SK-N-SH treated with all-trans-retinoic acid at 6 μM for 48 hours (cell line): Measurements from ENCODE around the gene CTAG1A.

Experiments used
- ATAC-seq: fragments of 200-7000 bp; cut with Tn5 transposase; 3 replicates; pipeline ENCODE4 v1.9.1; 2020; ENCODE audit warnings: mild to moderate bottlenecking, moderate library complexity
- ARNTL ChIP-seq: fragments of 450-650 bp; formaldehyde crosslinking; IDR thresholded peaks from 2 replicates; pipeline ENCODE4 v1.5.0; 2020; ENCODE audit warnings: low read depth, mild to moderate bottlenecking, moderate library complexity, borderline replicate concordance
- BACH2 ChIP-seq: fragments of 250-450 bp; sonication (Bioruptor Pico); IDR thresholded peaks from 2 replicates; pipeline ENCODE4 v1.9.0; 2021; ENCODE audit warnings: mild to moderate bottlenecking, borderline replicate concordance
- CREB5 ChIP-seq: fragments of 250-450 bp; sonication (Bioruptor Pico); IDR thresholded peaks from 2 replicates; pipeline ENCODE4 v1.5.1; 2020; ENCODE audit warnings: low read depth, mild to moderate bottlenecking, moderate library complexity
- CSDC2 ChIP-seq: fragments of 250-450 bp; sonication (Bioruptor Pico); IDR thresholded peaks from 2 replicates; pipeline ENCODE4 v1.5.0; 2020; ENCODE audit warnings: mild to moderate bottlenecking, moderate library complexity
- ESRRG ChIP-seq: fragments of 250-450 bp; sonication (Bioruptor Pico); IDR thresholded peaks from 2 replicates; pipeline ENCODE4 v1.6.1; 2021; ENCODE audit warnings: mild to moderate bottlenecking
- GLIS3 ChIP-seq: fragments of 250-450 bp; sonication (Bioruptor Pico); IDR thresholded peaks from 2 replicates; pipeline ENCODE4 v1.5.0; 2020; ENCODE audit warnings: mild to moderate bottlenecking, moderate library complexity
- ISL1 ChIP-seq: fragments of 250-450 bp; sonication (Bioruptor Pico); IDR thresholded peaks from 2 replicates; pipeline ENCODE4 v2.1.2; 2022; ENCODE audit warnings: mild to moderate bottlenecking, moderate library complexity
- POU6F1 ChIP-seq: fragments of 250-450 bp; sonication (Bioruptor Pico); IDR thresholded peaks from 2 replicates; pipeline ENCODE4 v1.8.0; 2021; ENCODE audit warnings: low read depth, mild to moderate bottlenecking, moderate library complexity, borderline replicate concordance
- RARB ChIP-seq: fragments of 250-450 bp; sonication (Bioruptor Pico); IDR thresholded peaks from 2 replicates; pipeline ENCODE4 v1.8.0; 2021; ENCODE audit warnings: mild to moderate bottlenecking, moderate library complexity
- SNAI2 ChIP-seq: fragments of 250-450 bp; sonication (Bioruptor Pico); IDR thresholded peaks from 2 replicates; pipeline ENCODE4 v1.5.0; 2020; ENCODE audit warnings: mild to moderate bottlenecking, moderate library complexity
- TCF4 ChIP-seq: fragments of 250-450 bp; sonication (Bioruptor Pico); IDR thresholded peaks from 2 replicates; pipeline ENCODE4 v1.8.0; 2021; ENCODE audit warnings: mild to moderate bottlenecking, moderate library complexity, borderline replicate concordance
- TOX ChIP-seq: fragments of 250-450 bp; sonication (Bioruptor Pico); IDR thresholded peaks from 2 replicates; pipeline ENCODE4 v1.8.0; 2021; ENCODE audit warnings: mild to moderate bottlenecking, moderate library complexity, borderline replicate concordance
- ZC3H10 ChIP-seq: fragments of 250-450 bp; sonication (Bioruptor Pico); IDR thresholded peaks from 2 replicates; pipeline ENCODE4 v1.5.1; 2021; ENCODE audit warnings: mild to moderate bottlenecking, moderate library complexity
- ZFP3 ChIP-seq: fragments of 250-450 bp; sonication (Bioruptor Pico); IDR thresholded peaks from 2 replicates; pipeline ENCODE4 v1.5.0; 2020; ENCODE audit warnings: mild to moderate bottlenecking, moderate library complexity
- ZFP30 ChIP-seq: fragments of 450-650 bp; formaldehyde crosslinking; IDR thresholded peaks from 2 replicates; pipeline ENCODE4 v1.5.0; 2022; ENCODE audit warnings: mild to moderate bottlenecking, moderate library complexity
- ZNF565 ChIP-seq: fragments of 450-650 bp; formaldehyde crosslinking; conservative IDR thresholded peaks from 2 replicates; pipeline ENCODE4 v1.5.0; 2020; ENCODE audit warnings: low read depth, mild to moderate bottlenecking, moderate library complexity
- ZNF70 ChIP-seq: fragments of 450-650 bp; formaldehyde crosslinking; IDR thresholded peaks from 2 replicates; pipeline ENCODE4 v1.5.0; 2020; ENCODE audit warnings: mild to moderate bottlenecking, moderate library complexity
- ZNF8 ChIP-seq: fragments of 450-650 bp; formaldehyde crosslinking; IDR thresholded peaks from 2 replicates; pipeline ENCODE4 v1.5.0; 2020; ENCODE audit warnings: mild to moderate bottlenecking, moderate library complexity
- TF ChIP-seq, protein P1 (sequence below): fragments of 250-450 bp; sonication (Bioruptor Pico); IDR thresholded peaks from 2 replicates; pipeline ENCODE4 v1.8.0; 2020; ENCODE audit warnings: mild to moderate bottlenecking, moderate library complexity, borderline replicate concordance
- TF ChIP-seq, protein P2 (sequence below): fragments of 250-450 bp; sonication (Bioruptor Pico); IDR thresholded peaks from 2 replicates; pipeline ENCODE4 v1.5.1; 2021; ENCODE audit warnings: mild to moderate bottlenecking, moderate library complexity
- TF ChIP-seq, protein P3 (sequence below): fragments of 250-450 bp; sonication (Bioruptor Pico); IDR thresholded peaks from 2 replicates; pipeline ENCODE4 v1.5.0; 2020; ENCODE audit warnings: mild to moderate bottlenecking, moderate library complexity

The CTAG1A gene

GRCh38 chrX:154590415-154590814 lies 5.5 kb downstream of the CTAG1A start:
- ATAC-seq, result peak; percentile 64

GRCh38 chrX:154592505-154592904 lies 7.6 kb downstream of the CTAG1A start:
- no peak for ATAC-seq
- TF ChIP-seq, protein P1, sequence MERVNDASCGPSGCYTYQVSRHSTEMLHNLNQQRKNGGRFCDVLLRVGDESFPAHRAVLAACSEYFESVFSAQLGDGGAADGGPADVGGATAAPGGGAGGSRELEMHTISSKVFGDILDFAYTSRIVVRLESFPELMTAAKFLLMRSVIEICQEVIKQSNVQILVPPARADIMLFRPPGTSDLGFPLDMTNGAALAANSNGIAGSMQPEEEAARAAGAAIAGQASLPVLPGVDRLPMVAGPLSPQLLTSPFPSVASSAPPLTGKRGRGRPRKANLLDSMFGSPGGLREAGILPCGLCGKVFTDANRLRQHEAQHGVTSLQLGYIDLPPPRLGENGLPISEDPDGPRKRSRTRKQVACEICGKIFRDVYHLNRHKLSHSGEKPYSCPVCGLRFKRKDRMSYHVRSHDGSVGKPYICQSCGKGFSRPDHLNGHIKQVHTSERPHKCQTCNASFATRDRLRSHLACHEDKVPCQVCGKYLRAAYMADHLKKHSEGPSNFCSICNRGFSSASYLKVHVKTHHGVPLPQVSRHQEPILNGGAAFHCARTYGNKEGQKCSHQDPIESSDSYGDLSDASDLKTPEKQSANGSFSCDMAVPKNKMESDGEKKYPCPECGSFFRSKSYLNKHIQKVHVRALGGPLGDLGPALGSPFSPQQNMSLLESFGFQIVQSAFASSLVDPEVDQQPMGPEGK (CRISPR knock-in tag), result no peak
- no peak for TF ChIP-seq CREB5 (CRISPR knock-in tag)
- no peak for TF ChIP-seq POU6F1 (CRISPR knock-in tag)
- no peak for TF ChIP-seq ZNF565
- TF ChIP-seq ZNF8 (CRISPR knock-in tag), result no peak
- TF ChIP-seq ZC3H10, result no peak
- no peak for TF ChIP-seq GLIS3 (CRISPR knock-in tag)
- TF ChIP-seq, protein P2, sequence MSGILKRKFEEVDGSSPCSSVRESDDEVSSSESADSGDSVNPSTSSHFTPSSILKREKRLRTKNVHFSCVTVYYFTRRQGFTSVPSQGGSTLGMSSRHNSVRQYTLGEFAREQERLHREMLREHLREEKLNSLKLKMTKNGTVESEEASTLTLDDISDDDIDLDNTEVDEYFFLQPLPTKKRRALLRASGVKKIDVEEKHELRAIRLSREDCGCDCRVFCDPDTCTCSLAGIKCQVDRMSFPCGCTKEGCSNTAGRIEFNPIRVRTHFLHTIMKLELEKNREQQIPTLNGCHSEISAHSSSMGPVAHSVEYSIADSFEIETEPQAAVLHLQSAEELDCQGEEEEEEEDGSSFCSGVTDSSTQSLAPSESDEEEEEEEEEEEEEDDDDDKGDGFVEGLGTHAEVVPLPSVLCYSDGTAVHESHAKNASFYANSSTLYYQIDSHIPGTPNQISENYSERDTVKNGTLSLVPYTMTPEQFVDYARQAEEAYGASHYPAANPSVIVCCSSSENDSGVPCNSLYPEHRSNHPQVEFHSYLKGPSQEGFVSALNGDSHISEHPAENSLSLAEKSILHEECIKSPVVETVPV (CRISPR knock-in tag), result no peak
- TF ChIP-seq ARNTL (CRISPR knock-in tag), result no peak
- TF ChIP-seq, protein P3, sequence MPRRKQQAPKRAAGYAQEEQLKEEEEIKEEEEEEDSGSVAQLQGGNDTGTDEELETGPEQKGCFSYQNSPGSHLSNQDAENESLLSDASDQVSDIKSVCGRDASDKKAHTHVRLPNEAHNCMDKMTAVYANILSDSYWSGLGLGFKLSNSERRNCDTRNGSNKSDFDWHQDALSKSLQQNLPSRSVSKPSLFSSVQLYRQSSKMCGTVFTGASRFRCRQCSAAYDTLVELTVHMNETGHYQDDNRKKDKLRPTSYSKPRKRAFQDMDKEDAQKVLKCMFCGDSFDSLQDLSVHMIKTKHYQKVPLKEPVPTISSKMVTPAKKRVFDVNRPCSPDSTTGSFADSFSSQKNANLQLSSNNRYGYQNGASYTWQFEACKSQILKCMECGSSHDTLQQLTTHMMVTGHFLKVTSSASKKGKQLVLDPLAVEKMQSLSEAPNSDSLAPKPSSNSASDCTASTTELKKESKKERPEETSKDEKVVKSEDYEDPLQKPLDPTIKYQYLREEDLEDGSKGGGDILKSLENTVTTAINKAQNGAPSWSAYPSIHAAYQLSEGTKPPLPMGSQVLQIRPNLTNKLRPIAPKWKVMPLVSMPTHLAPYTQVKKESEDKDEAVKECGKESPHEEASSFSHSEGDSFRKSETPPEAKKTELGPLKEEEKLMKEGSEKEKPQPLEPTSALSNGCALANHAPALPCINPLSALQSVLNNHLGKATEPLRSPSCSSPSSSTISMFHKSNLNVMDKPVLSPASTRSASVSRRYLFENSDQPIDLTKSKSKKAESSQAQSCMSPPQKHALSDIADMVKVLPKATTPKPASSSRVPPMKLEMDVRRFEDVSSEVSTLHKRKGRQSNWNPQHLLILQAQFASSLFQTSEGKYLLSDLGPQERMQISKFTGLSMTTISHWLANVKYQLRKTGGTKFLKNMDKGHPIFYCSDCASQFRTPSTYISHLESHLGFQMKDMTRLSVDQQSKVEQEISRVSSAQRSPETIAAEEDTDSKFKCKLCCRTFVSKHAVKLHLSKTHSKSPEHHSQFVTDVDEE, result no peak
- no peak for TF ChIP-seq CSDC2 (CRISPR knock-in tag)
- no peak for TF ChIP-seq BACH2 (CRISPR knock-in tag)
- no peak for TF ChIP-seq ZNF70
- no peak for TF ChIP-seq TOX
- TF ChIP-seq ZFP30 (CRISPR knock-in tag), result no peak
- no peak for TF ChIP-seq SNAI2 (CRISPR knock-in tag)
- TF ChIP-seq TCF4 (CRISPR knock-in tag), result no peak
- TF ChIP-seq ISL1, result no peak
- no peak for TF ChIP-seq ZFP3 (CRISPR knock-in tag)

- no peak for ATAC-seq
- TF ChIP-seq GLIS3 (CRISPR knock-in tag) (no peak), ESRRG (CRISPR knock-in tag) (no peak), RARB (no peak), ZC3H10 (no peak), ZNF70 (no peak), POU6F1 (CRISPR knock-in tag) (no peak), ZNF8 (CRISPR knock-in tag) (no peak), SNAI2 (CRISPR knock-in tag) (no peak), ARNTL (CRISPR knock-in tag) (no peak), ZFP3 (CRISPR knock-in tag) (no peak), CREB5 (CRISPR knock-in tag) (no peak), TOX (no peak), CSDC2 (CRISPR knock-in tag) (no peak)
- TF ChIP-seq, protein P1 (CRISPR knock-in tag), result no peak
These were observed 8.3 kb downstream of the CTAG1A start for GRCh38 chrX:154593201-154593600.
